MM.1S (cell line): ENCODE results near the gene MC1R.

Experiments
- DNase-seq: peaks from one replicate; pipeline ENCODE4 v3.0.0-alpha.2; 2015
- H2AFZ ChIP-seq: fragments of 300-600 bp; sonication (generic); 2 replicates; pipeline ENCODE4 v1.6.0; 2016; ENCODE audit warnings: antibody characterized with exemption, low read length
- H3F3A ChIP-seq: fragments of 300-600 bp; sonication (generic); 2 replicates; pipeline ENCODE4 v1.6.1; 2016; ENCODE audit warnings: mild to moderate bottlenecking, antibody characterized with exemption, low read length, moderate library complexity, mixed read lengths; ENCODE audit not compliant: insufficient read depth
- H3K27ac ChIP-seq: fragments of 300-600 bp; sonication (generic); 2 replicates; pipeline ENCODE4 v1.5.1; 2016; ENCODE audit warnings: mild to moderate bottlenecking, low read length
- H3K27me3 ChIP-seq: fragments of 300-600 bp; sonication (generic); replicated peaks from 2 replicates; pipeline ENCODE4 v1.6.0; 2016; ENCODE audit warnings: low read length; ENCODE audit not compliant: insufficient read depth
- H3K36me3 ChIP-seq: fragments of 300-600 bp; sonication (generic); replicated peaks from 2 replicates; pipeline ENCODE4 v1.6.1; 2016; ENCODE audit warnings: mild to moderate bottlenecking, low read length, mixed read lengths; ENCODE audit not compliant: insufficient read depth
- H3K4me1 ChIP-seq: fragments of 300-600 bp; sonication (generic); 2 replicates; pipeline ENCODE4 v1.6.1; 2016; ENCODE audit warnings: low read length, mixed read lengths
- H3K4me2 ChIP-seq: fragments of 300-600 bp; sonication (generic); 2 replicates; pipeline ENCODE4 v1.6.0; 2016; ENCODE audit warnings: low read depth, low read length
- H3K4me3 ChIP-seq: fragments of 300-600 bp; sonication (generic); 2 replicates; pipeline ENCODE4 v1.5.1; 2016; ENCODE audit warnings: low read length, mixed read lengths
- H3K79me2 ChIP-seq: fragments of 300-600 bp; sonication (generic); 2 replicates; pipeline ENCODE4 v1.6.1; 2016; ENCODE audit warnings: mixed run types, low read length, mixed read lengths
- H3K9ac ChIP-seq: fragments of 300-600 bp; sonication (generic); 2 replicates; pipeline ENCODE4 v1.6.1; 2016; ENCODE audit warnings: low read length, mixed read lengths
- H3K9me2 ChIP-seq: fragments of 300-600 bp; sonication (generic); replicated peaks from 2 replicates; pipeline ENCODE4 v1.6.1; 2016; ENCODE audit warnings: mild to moderate bottlenecking, low read length, mixed read lengths; ENCODE audit not compliant: insufficient read depth
- H3K9me3 ChIP-seq: fragments of 300-600 bp; sonication (generic); replicated peaks from 2 replicates; pipeline ENCODE4 v1.6.1; 2016; ENCODE audit warnings: mild to moderate bottlenecking, low read length, mixed read lengths; ENCODE audit not compliant: insufficient read depth
- H4K20me1 ChIP-seq: fragments of 300-600 bp; sonication (generic); 2 replicates; pipeline ENCODE4 v1.6.1; 2016; ENCODE audit warnings: mild to moderate bottlenecking, low read length, moderate library complexity, mixed read lengths; ENCODE audit not compliant: insufficient read depth
- EZH2 ChIP-seq: fragments of 300-600 bp; sonication (generic); optimal IDR thresholded peaks from 2 replicates; pipeline ENCODE3; 2017; ENCODE audit warnings: low read depth, mild to moderate bottlenecking, antibody characterized with exemption, low read length, mixed read lengths
- EZH2phosphoT487 ChIP-seq: fragments of 300-600 bp; sonication (generic); IDR thresholded peaks from 2 replicates; pipeline ENCODE4 v1.6.1; 2018; ENCODE audit warnings: antibody characterized with exemption, low read length
- TF ChIP-seq, protein P1 (sequence below): fragments of 300-600 bp; sonication (generic); IDR thresholded peaks from 2 replicates; pipeline ENCODE4 v1.5.1; 2016; ENCODE audit warnings: antibody characterized with exemption, low read length, mixed read lengths

The MC1R gene

DNA sequence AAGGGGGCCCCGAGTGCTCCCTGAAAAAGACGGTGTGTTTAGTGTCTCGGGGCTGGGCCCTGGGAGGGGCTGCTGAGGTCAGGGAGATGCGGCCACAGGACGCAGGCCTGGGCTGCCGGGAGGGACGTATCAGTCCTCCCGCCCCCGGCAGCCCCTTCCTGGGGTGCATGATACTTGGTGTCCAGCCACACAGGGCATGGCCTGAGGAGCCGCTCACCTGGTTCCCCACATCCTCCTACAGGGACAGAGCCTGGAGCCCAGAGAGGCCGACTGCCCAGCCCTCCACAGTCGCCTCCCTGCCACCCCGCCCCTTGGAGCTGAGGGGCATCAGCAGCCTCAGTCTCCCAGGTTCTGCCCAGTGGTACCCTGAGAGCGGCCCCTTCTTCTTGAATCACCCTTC, 17.8 kb downstream of the MC1R start:
- no peak for DNase-seq
- no peaks in the 10 kb centered on the region for H3K36me3 ChIP-seq
- no peak overlapping the region for H3K4me2 ChIP-seq
- H4K20me1 ChIP-seq, result no peaks in the 10 kb centered on the region
- no peak overlapping the region for H2AFZ ChIP-seq
- H3K9me2 ChIP-seq, result no peaks in the 10 kb centered on the region
- H3K4me3 ChIP-seq, result no peak overlapping the region
- H3K27ac ChIP-seq, result no peak overlapping the region
- no peaks in the 10 kb centered on the region for H3K79me2 ChIP-seq
- H3K9me3 ChIP-seq, result no peaks in the 10 kb centered on the region
- no peak for TF ChIP-seq EZH2
- no peak for TF ChIP-seq EZH2phosphoT487
- TF ChIP-seq, protein P1, sequence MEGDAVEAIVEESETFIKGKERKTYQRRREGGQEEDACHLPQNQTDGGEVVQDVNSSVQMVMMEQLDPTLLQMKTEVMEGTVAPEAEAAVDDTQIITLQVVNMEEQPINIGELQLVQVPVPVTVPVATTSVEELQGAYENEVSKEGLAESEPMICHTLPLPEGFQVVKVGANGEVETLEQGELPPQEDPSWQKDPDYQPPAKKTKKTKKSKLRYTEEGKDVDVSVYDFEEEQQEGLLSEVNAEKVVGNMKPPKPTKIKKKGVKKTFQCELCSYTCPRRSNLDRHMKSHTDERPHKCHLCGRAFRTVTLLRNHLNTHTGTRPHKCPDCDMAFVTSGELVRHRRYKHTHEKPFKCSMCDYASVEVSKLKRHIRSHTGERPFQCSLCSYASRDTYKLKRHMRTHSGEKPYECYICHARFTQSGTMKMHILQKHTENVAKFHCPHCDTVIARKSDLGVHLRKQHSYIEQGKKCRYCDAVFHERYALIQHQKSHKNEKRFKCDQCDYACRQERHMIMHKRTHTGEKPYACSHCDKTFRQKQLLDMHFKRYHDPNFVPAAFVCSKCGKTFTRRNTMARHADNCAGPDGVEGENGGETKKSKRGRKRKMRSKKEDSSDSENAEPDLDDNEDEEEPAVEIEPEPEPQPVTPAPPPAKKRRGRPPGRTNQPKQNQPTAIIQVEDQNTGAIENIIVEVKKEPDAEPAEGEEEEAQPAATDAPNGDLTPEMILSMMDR, result no peak
- peaks cover 27% of the 10 kb centered on the region for H3K27me3 ChIP-seq
- no peaks in the 10 kb centered on the region for H3F3A ChIP-seq
- H3K9ac ChIP-seq, result no peak overlapping the region
- no peaks in the 10 kb centered on the region for H3K4me1 ChIP-seq

DNA sequence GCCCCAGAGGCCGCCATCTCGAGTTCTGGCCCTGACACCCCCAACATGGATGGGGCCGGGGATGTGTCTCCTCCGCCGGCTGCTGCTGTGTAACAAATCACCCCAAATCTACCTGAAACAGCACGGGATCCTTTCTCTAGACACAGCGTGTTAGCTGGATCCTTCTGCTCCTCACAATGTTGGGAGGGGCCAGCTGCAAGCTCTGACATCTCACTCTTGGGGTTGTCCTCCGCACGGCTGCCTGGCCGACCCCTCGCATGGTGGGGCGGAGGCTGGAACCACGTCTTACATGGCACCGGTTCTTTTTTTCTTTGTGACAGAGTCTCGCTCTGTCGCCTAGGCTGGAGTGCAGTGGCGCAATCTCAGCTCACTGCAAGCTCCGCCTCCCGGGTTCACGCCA, 18.3 kb downstream of the MC1R start:
- H3K79me2 ChIP-seq, result no peaks in the 10 kb centered on the region
- H3K27me3 ChIP-seq, result peaks cover 27% of the 10 kb centered on the region
- no peaks in the 10 kb centered on the region for H3K4me1 ChIP-seq
- H3K4me3 ChIP-seq, result no peak overlapping the region
- no peak for TF ChIP-seq EZH2
- TF ChIP-seq, protein P1, result no peak
- TF ChIP-seq EZH2phosphoT487, result no peak
- no peaks in the 10 kb centered on the region for H3K9me2 ChIP-seq
- H2AFZ ChIP-seq, result no peak overlapping the region
- H3K36me3 ChIP-seq, result no peaks in the 10 kb centered on the region
- H3F3A ChIP-seq, result no peaks in the 10 kb centered on the region
- no peaks in the 10 kb centered on the region for H3K9me3 ChIP-seq
- no peaks in the 10 kb centered on the region for H4K20me1 ChIP-seq
- DNase-seq, result no peak
- H3K9ac ChIP-seq, result no peak overlapping the region
- H3K27ac ChIP-seq, result no peak overlapping the region
- no peak overlapping the region for H3K4me2 ChIP-seq

DNA sequence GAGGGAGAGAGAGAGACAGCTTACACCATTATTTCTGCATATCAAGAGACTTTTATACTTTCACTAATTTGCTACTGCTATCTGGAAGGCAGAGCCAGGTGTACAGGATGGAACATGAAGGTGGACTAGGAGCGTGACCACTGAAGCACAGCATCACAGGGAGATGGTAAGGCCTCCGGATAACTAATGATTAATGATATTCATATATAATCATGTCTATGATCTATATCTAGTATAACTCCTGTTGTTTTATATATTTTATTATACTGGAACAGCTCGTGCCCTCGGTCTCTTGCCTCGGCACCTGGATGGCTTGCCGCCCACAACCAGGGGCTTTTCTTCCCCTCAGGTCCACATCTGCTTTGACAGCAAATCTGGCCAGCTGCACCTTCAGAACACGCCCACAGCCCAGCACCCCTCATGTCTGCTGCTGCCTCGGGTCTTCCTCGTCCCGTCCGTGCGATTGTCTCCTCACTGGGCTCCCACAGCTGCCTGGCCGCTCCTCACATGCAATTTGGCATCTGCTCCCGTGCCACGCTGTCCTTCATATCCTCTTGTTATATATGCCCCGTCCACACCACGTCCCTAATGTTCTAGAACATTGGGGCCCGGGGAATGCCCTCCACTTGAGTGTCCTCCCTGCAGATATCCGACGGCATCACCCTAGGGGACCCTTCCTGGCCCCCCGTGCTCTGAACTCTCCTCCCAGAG, 19.7 kb downstream of the MC1R start:
- Histone ChIP-seq H3K4me3 (no peak overlapping the region), H3K4me2 (no peak overlapping the region), H3K79me2 (no peaks in the 10 kb centered on the region), H3K27me3 (peaks cover 23% of the 10 kb centered on the region), H3K4me1 (no peaks in the 10 kb centered on the region), H3K9me2 (no peaks in the 10 kb centered on the region), H4K20me1 (no peaks in the 10 kb centered on the region), H3K9me3 (no peaks in the 10 kb centered on the region), H2AFZ (no peak overlapping the region), H3K27ac (no peak overlapping the region), H3K9ac (no peak overlapping the region), H3F3A (no peaks in the 10 kb centered on the region), H3K36me3 (no peaks in the 10 kb centered on the region)
- no peak for TF ChIP-seq EZH2
- DNase-seq, result no peak

DNA sequence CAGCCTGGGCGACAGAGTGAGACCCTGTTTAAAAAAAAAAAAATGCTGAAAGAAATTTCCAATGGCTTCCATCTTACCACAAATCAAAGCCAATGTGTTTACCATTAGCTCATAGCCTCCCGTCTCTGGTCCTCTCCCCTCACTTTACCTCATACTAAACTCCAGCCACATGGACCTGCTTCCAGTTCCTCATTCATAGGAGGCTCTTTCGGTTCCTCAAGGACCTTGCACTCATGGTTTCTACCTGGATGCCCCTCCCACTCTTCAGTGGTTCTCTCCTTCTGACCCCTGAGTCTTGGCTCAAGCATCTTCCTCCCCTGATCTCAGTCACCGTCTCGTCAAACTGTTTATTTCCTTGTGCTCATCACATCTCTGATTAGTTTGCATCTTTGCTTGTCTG, 26.1 kb downstream of the MC1R start:
- no peaks in the 10 kb centered on the region for H3K4me1 ChIP-seq
- no peak for DNase-seq
- H3K27me3 ChIP-seq, result no peaks in the 10 kb centered on the region
- H2AFZ ChIP-seq, result no peak overlapping the region
- H4K20me1 ChIP-seq, result no peaks in the 10 kb centered on the region
- no peaks in the 10 kb centered on the region for H3K9me2 ChIP-seq
- 0 out of 2 replicates have a peak, but pooled peaks cover 3% of the 10 kb centered on the region for H3K79me2 ChIP-seq
- TF ChIP-seq EZH2phosphoT487, result no peak
- TF ChIP-seq EZH2, result no peak
- TF ChIP-seq, protein P1, result no peak
- H3K4me3 ChIP-seq, result no peak overlapping the region
- H3K9ac ChIP-seq, result no peak overlapping the region
- H3K9me3 ChIP-seq, result no peaks in the 10 kb centered on the region
- no peak overlapping the region for H3K4me2 ChIP-seq
- H3F3A ChIP-seq, result no peaks in the 10 kb centered on the region
- no peaks in the 10 kb centered on the region for H3K36me3 ChIP-seq
- H3K27ac ChIP-seq, result no peak overlapping the region
